Ramos (cell line): Measurements from ENCODE around the gene RIMBP2.

Experiments
- in situ Hi-C: fragments of 300-500 bp; cut with MboI; formaldehyde crosslinking; loops from one replicate; pipeline ENCODE4 v1.14.3; 2022; ENCODE audit warnings: low sequenced_read_pairs; ENCODE audit not compliant: unreplicated experiment

RIMBP2 gene

DNA sequence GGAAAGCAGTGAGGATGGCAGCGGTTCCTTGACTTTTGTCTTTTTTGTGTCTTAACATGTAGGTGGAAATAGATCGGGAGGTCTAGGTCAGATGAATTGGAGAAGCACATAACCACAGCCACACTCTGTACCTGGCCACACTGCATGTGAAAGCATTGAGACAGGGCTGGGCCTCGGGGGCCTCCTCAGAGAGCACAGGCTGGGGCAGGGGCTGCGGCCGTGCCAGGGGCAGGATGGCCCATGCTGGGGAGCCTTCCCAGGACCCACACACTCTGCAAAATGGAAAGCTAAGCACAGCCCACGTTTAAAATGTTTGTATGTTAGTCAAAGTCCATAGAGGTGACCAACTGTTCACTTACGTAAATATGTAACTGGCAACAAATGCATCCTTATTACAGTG is 301.7 kb downstream of the RIMBP2 start:
- in situ Hi-C loops: no loop called here

DNA sequence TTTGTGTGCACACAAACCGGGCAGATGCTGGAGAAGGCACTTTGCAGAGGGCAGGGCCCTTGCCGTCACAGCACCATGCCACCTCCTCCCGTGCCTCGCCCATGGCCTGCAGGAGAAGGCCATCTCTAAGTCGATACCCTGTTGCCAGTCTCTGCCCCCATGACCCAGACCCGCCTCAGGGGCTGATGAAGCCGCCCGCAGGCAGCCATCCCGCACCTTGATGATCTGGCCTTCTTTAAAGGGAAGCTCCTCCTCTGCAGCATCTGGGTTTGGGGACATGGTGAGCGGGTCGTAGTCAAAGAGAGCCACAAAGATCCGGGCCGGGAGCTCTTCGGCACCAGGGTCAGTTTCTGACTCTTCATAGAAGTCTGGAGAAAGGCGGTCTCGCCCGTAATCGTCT is 302.2 kb downstream of the RIMBP2 start:
- in situ Hi-C loops: no loop called here

DNA sequence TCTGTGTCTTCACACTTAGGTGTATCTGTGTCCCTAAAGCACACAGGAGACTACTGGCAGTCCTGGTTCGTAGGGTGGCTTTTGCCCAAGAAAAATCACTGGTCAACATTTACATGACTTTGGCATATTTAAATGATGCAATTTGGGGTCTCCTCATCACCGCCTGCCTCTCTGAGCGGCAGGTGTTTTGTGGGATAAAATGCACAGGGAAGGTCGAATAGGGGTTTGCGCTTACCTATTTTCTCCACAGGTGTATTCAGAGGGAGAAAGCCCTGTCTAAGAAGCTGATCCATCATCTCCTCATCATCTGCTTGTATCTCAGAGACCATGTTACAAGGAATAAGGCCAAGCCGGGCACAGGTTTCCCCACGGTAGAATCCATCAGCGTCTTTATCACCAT is 303.7 kb downstream of the RIMBP2 start:
- in situ Hi-C loops: no loop called here

DNA sequence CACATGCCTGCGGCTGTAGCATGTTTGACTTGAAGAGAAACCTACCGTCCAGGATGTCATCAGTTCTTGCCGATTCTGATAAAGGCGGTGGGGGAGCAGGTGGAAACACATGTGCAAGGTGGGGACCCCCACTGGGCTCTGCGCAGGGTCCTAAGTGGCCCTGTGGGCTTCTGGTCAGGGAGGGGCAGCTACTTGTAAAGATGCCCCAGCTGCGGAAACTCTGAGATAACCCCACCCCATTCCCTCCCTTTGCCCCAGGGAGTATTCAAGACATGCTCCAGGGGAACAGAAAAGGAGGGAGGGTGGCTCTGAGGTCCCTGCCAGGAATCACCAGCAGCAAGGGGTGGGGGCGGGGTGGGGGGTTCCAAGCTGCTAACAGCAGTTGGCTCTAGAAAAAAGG is 310.8 kb downstream of the RIMBP2 start:
- in situ Hi-C loops: no loop called here

DNA sequence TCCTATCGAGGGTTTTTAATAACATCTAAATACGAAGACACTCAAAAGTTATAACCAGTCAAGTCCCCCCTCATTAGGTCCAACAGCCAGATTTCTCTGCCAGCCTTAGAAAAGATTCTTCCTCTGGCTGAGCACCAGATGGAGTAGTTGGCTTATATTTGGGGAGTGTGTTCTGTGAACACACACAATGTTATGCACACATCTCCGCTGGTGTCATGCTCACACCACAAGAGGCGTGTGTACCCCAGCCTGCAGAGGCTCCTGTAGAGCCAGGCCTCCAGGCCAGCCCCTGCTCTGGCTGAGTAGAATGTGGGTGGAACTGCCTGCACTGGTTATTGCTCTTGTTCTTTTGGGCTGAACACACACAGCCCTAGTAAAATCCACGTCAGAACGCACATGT is 314.4 kb downstream of the RIMBP2 start:
- in situ Hi-C loops: no loop called here

DNA sequence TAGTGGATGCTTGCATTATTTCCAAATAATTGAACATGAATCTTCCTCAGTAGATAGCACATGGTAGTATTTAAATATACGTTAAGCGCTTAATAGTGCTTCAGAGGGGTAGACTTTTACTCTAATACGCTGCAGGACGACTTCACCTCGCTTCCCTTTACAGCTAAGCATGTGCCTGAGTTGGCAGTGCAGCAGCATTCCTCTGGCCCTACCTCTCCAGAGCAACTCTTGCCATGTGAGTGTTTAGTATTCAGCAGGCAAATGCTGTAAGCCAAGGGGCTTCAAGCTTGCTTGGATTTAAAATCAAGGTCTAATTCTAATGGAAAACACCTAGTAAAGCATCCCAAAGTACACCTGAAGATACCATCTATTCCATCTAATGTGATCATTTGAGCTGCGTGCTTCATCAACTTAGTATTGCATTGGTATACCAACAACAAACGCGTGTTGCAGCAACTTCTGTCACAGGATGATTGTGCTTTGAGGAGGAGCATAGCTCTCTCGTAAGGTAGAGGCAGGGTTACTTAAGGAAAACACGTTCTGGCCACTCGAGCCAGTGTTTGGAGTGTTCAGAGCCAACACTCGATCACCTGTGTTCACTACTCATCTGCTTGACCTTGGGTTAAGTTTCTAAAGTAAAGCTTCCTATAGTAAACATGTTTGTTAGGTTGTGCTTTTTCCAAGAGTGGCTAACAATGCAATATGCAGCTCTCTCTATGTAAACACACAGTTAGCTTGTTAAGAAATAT is 317.8 kb downstream of the RIMBP2 start:
- in situ Hi-C loops: no loop called here

DNA sequence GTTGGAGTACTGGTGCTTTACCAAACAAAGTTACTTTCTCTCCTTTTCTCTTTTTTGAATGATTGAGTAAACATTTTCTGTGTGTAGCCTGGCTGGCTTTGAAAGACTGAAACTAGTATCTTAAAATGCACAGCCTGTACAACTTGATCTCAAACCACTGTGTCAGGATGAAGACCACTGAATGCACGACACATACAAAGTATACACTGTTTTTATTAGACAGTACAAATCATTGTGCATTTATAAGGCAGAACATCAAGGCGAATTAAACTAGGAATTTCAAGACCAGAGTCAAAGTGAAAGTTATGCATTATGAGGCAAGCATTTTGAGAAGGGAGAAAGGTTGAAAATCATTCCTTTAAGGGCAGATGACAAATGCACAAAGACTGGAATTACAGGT is 319.4 kb downstream of the RIMBP2 start:
- in situ Hi-C loops: no loop called here

DNA sequence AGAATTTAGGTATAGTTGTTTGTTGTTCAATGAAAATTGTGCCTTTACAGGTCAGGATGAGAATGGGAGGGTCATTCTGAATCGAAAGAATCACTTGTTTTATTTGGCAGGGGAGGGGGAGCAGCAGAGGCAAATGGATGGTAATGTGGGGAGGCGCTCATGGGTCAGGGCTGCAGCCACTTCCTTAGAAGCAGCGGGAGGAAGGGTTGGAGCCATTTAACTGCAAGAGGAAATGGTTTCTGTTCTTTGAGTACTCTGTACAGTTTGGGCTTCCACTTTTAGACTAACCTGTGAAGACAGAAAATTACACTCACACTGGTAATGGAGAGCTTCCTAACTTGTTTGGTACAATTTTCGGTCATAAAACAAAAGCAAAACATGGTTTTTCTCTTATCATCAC is 321.2 kb downstream of the RIMBP2 start:
- in situ Hi-C loops: no loop called here

DNA sequence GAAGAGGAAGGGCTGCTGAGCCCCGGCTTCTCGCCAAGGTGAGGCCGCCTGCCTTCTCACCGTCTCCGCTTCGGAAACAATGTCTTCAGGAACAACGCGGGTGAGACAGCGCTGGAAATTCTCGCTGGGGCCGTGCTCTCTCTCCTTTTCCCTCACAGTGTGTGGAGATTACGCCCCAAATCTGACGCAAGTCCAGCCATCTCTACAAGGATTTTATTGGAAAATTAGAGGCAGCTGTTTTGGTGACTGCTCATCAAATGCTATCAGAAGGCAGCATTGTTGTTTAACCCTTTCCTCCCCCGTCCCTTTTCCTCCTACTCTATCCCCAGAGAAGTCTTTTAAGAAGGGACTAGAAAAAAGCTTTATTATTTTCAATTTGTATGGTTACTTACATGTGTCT is 324.9 kb downstream of the RIMBP2 start:
- in situ Hi-C loops: no loop called here

DNA sequence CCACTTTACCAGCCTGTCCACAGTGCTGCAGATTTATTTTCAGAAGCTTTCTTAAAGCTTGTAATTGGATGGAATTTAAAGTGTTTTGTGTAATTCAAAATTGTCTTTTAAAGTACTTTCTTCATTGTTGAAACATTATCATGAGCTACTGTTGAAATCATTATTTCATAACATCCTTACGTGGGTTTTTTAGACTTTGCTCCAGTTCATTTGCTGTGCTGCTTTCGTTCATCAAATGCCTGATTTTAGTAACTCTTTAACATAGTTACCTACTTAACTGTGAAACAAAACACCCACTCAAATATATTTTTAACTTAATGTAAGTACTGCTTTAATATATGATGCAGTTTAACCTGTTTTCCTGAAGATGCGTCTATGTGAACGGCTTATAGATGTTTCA is 330.9 kb downstream of the RIMBP2 start:
- in situ Hi-C loops: no loop called here

DNA sequence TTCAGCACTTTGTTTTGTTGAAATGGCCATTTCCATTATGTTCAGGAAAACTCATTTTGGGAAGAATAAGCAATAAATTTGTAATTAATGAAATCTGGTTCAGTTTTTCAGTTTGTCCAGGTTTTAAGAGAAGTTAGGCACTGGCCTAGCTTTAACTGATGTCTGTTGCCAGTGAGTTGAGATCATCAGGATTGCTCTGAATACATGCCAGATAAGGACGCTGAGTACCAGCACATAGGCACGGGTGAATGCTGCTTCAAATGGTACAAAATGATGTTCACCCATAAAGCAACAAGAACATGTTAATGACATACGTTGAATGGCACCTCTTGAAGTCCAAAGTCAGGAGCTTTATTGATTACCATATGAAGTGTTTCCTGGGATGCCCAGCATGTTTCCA is 331.9 kb downstream of the RIMBP2 start:
- in situ Hi-C loops: no loop called here

DNA sequence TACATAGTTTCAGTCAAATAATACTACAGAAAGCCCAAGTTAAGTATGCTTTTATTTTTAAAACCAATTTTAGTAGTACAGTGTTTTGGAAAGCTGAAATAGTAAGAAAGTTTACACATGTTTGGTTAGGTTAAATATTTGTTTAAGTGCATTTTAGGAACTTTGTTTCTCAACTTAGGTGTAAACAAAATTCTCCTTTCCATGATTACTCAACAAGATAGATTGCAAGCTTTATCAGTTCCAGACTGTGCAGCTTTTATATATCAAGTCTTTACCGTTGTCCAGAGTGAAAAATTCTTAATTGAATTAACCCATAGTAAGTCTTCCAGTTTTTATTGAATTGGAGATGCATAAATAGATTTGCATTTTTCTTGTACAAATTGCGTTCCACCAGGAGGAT is 333.3 kb downstream of the RIMBP2 start:
- in situ Hi-C loops: no loop called here

DNA sequence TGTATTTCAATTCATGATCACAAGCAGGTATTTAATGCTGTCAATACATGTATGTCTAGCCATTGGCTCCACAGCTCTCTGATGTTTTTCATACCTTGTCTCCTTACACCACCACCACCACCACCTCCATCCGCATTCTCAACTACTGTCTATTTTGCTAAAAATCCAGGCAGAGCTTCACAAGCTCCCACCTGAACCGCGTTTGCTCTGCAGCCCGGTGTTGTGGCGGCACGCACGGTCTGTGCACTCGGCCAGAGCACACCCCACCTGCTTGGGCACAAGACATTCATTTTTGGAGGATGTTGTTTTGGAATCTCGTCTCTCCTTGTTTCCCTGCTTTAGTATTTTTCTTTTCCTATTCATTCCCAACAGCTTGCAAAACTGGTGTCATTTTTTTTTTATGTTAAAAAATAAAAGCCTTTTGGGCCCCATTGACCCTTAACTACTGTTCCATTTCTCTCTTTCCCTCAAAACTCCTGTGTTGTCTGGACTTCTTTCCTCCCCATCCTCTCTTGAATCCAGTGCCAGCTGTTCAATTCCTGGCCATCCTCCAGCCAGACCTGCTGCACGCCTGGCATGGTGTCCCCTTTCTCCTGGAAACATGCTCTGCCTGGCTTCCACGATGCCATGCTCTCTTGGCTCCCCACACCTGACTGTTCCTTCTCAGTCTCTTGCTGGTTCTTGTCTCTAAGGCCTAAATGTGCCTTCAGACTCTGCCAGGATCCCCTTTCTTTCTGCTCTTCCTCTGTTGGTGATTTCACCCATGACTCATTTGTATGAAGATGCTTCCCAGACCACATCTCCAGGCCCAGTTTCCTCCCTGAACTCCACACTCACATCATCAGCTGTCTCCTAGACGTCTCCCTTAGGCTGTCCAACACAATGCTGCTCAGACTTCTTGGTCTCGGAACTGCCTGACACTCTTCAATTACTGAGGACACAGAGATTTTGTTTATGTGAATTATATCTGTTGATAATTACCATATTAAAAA is 340.5 kb downstream of the RIMBP2 start:
- in situ Hi-C loops: no loop called here

DNA sequence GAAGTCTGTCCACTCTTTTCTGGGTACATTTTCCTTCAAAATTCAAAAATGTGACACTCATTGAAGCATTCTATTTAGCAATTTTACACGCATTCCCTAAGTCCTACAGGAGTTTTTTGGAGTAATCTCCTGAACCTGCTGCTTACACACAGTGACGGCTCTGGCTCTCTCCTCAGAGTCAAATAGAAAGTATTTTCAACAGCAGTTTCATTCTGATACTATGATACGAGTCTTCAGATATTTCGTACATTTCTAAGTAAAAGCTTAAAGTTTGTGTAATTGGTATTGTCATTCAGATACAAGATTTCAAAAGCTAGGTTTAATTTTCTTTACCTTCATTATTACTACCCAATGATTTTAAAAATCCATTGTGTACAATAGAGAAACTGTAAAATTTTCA is 342.0 kb downstream of the RIMBP2 start:
- in situ Hi-C loops: no loop called here

DNA sequence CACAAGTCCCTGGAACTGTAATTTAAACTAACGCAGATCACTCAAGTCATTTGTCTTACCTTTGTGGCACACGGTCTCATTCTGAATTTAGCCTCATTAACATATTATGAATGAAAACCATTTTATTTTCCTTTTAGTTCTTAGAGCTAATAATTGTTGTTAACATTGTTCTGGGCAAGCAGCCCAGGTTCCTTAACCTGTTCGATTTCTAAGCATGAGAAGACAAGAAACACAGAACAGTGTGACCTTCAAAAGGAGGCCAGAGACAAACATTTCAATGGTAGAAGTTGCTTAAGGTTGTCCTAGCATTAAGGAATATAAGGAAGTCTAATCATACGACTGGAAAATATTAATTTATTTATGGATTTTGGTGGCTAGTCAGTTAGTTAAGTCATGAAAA is 343.2 kb downstream of the RIMBP2 start:
- in situ Hi-C loops: no loop called here

DNA sequence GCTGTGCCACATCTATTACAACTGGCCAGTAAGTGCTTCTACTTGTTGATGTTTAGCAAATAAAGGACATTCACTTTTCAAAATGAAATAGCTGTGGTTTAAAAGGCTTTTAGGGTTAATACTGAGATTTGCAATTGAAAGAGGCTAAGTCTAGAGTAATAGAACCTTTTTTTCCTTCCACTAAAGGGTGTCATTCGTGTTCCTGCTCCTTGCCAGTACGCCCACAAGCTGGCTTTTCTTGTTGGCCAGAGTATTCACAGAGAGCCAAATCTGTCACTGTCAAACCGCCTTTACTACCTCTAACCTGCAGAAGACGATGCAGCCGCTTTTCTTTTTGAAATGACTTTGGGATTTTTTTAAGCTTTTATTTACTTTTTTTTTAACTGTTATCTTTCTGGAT is 344.8 kb downstream of the RIMBP2 start:
- in situ Hi-C loops: no loop called here

DNA sequence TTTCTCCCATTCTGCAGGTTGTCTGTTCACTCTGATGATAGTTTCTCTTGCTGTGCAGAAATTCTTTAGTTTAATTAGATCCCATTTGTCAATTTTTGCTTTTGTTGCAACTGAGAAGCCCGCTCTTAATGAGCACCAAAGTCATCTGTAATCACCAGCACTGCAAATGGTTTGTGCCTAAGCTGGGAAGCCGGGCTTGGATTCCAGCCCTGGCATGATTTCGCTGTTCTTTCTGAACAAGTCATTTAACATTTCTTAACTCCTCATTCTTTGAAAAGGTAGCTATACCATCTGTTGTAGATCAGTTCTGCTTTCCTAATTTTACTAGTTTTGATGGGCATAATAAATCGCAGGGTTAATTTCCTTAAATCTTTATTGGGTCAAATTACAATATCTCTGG is 346.3 kb downstream of the RIMBP2 start:
- in situ Hi-C loops: no loop called here

DNA sequence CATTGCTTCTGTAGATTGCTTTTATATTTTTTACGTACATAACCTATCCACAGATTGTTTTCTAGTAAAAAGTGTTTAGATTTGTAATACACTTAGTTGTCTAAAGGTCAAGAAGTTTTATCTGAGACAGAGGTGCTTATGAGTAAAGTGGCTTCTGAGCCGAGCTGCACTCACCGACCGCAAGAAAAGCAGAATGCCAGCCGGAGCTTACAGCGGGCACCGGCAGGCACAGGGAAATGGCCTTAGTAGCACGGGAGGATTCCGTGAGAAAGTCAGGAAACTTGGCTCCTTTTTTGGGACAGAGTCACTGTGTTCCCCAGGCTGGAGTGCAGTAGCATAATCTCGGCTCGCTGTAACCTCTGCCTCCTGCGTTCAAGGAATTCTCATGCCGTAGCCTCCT is 348.6 kb downstream of the RIMBP2 start:
- in situ Hi-C loops: no loop called here

DNA sequence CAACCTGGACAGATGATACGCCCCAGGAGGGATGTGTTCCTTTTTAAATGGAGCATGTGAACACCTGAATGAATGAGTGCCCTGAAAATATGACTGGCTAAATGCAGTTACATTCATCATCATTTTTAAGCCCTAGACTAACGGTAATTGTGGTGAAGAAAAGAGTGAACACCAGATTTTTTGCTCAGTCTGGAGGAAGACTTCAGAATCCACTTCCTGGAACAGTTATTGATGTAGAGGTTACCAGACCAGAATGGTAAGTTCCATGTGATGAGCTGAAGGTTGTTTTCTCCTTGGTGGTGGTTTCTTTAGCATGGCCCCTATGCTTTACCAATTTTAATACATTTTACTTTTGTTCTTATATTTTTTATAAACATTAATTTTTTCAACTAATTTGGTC is 349.1 kb downstream of the RIMBP2 start:
- in situ Hi-C loops: no loop called here

DNA sequence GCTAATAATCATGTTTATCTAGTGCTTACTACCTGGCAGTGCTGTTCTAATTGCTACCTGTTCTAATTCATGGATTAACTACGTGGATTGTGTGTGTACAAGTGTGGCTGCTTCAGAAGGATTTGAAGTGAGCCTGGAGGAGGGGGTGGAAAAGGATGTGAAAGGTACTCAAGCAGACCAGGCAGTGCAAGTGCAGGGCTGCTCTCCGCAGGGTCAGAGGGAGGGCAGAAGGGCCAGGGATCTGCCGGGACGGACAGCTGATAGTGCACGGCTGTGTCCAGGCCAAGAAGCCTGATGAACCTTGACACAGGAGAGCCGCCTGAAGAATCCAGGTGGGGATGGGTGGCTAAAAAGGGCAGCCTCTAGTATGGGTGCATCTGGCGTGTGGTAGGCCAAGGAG is 349.9 kb downstream of the RIMBP2 start:
- in situ Hi-C loops: no loop called here

DNA sequence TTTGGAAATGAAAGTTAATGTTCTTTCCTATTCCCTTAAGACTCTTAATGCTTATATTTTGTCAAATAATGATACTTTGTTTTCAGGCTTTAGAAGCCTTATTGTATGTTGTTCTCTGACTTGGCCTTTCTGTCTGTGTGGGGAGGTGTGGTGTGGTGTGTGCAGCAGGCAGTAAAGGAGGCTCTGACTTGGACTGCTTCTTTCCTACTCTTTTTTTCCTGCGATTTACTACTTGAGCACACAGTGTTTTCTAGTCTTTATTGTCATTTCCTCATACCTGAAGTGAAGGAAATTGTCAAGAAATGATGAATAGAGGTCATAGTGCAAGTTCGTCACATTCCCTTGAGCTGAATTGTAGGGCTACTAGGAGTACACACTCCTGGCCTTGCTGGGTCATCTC is 351.5 kb downstream of the RIMBP2 start:
- in situ Hi-C loops: no loop called here

DNA sequence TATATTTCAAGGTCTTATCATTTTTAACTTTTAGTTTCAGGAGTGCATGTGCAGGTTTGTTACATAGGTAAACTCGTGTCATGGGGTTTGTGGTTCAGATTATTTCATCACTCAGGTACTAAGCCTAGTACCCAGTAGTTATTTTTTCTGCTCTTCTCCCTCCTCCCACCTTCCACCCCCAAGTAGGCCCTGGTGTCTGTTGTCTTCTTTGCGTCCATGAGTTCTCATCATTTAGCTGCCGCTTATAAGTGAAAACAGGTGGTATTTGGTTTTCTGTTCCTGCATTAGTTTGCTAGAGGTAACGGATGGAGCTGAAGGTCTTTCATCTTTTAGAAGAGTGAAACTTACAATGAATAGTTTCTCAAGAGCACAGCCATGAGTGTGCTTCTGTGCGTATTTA is 354.0 kb downstream of the RIMBP2 start:
- in situ Hi-C loops: no loop called here
